CD14-positive monocyte (primary cell): ENCODE results near the gene FCER1A. TPM values are rescaled to one million over a fixed set of nuclear protein-coding genes. Genes with fewer than 3 reads are reported as not detected.

Source experiments
- DNase-seq, 3 donors: peaks; one replicate each; pipeline ENCODE4 v3.0.0-alpha.2; 2011 to 2022
- H2AFZ ChIP-seq: 2 replicates; pipeline ENCODE4 v1.6.0; 2012; ENCODE audit warnings: mild to moderate bottlenecking, low read depth, low read length, inconsistent platforms; ENCODE audit not compliant: insufficient read depth, poor library complexity, severe bottlenecking
- H3K27ac ChIP-seq, 2 donors: 1 replicate in 1 of 2; 2 replicates in 1 of 2; pipeline ENCODE4 v1.5.1; 2012 to 2013; ENCODE audit warnings: low read length in 2 of 2, control low read depth in 1 of 2, inconsistent platforms in 1 of 2, low read depth in 1 of 2, mild to moderate bottlenecking in 1 of 2
- H3K27me3 ChIP-seq, 2 donors: one replicate each; pipeline versions ENCODE4 v1.6.0 to v1.6.1; 2011 to 2013; ENCODE audit warnings: low read length in 2 of 2; ENCODE audit not compliant: control insufficient read depth in 2 of 2, insufficient read depth in 2 of 2
- H3K36me3 ChIP-seq, 2 donors: replicated peaks in 1 of 2; 1 replicate in 1 of 2; 2 replicates in 1 of 2; pipeline versions ENCODE4 v1.5.1 to v1.6.1; 2012 to 2013; ENCODE audit warnings: low read length in 2 of 2, control low read depth in 1 of 2, inconsistent platforms in 1 of 2, mild to moderate bottlenecking in 1 of 2; ENCODE audit not compliant: insufficient read depth in 2 of 2, control insufficient read depth in 1 of 2
- H3K4me1 ChIP-seq, 2 donors: 1 replicate in 1 of 2; 2 replicates in 1 of 2; pipeline versions ENCODE4 v1.5.1 to v1.6.1; 2012 to 2013; ENCODE audit warnings: low read length in 2 of 2, control low read depth in 1 of 2, inconsistent platforms in 1 of 2, mild to moderate bottlenecking in 1 of 2, moderate library complexity in 1 of 2; ENCODE audit not compliant: insufficient read depth in 2 of 2, control insufficient read depth in 1 of 2
- H3K4me2 ChIP-seq: replicated peaks from 2 replicates; pipeline ENCODE3; 2012; ENCODE audit warnings: low read length, moderate library complexity, mild to moderate bottlenecking; ENCODE audit not compliant: poor library complexity, severe bottlenecking; ENCODE audit errors: extremely low read depth
- H3K4me3 ChIP-seq, 3 experiments: fragments of 200-600 bp in 1 of 3; sonication (generic) in 1 of 3; replicated peaks in 1 of 3; 1 replicate in 2 of 3; 2 replicates in 1 of 3; pipeline ENCODE4 v1.5.1; 2011 to 2013; ENCODE audit warnings: low read length in 3 of 3, mild to moderate bottlenecking in 3 of 3, control low read depth in 2 of 3, low read depth in 2 of 3, inconsistent platforms in 1 of 3, moderate library complexity in 1 of 3
- H3K79me2 ChIP-seq: 2 replicates; pipeline ENCODE4 v1.6.0; 2012; ENCODE audit warnings: mild to moderate bottlenecking, control low read depth, inconsistent platforms, low read length, moderate library complexity; ENCODE audit not compliant: insufficient read depth
- H3K9ac ChIP-seq: 2 replicates; pipeline ENCODE4 v1.6.0; 2017; ENCODE audit warnings: low read length, mild to moderate bottlenecking; ENCODE audit not compliant: insufficient read depth, poor library complexity, severe bottlenecking
- H3K9me3 ChIP-seq, 2 donors: replicated peaks in 1 of 2; 1 replicate in 1 of 2; 2 replicates in 1 of 2; pipeline versions ENCODE4 v1.5.1 to v1.6.1; 2012 to 2013; ENCODE audit warnings: low read length in 2 of 2, control low read depth in 1 of 2; ENCODE audit not compliant: control insufficient read depth in 1 of 2, insufficient read depth in 1 of 2
- H4K20me1 ChIP-seq: 2 replicates; pipeline ENCODE4 v1.6.0; 2012; ENCODE audit warnings: mild to moderate bottlenecking, low read length, control low read depth, moderate library complexity; ENCODE audit not compliant: insufficient read depth
- H3K27ac Mint-ChIP-seq, 7 donors: one replicate each; pipeline ENCODE4 v1.8.0; 2020; ENCODE audit warnings: mild to moderate bottlenecking in 7 of 7, mixed read lengths in 7 of 7, moderate library complexity in 6 of 7, inconsistent platforms in 2 of 7
- H3K27me3 Mint-ChIP-seq, 3 donors: one replicate each; pipeline ENCODE4 v1.8.0; 2021 to 2022; ENCODE audit warnings: low read depth in 3 of 3, mild to moderate bottlenecking in 3 of 3, mixed read lengths in 3 of 3, moderate library complexity in 3 of 3, inconsistent platforms in 1 of 3
- H3K36me3 Mint-ChIP-seq, 2 donors: one replicate each; pipeline ENCODE4 v1.8.0; 2020; ENCODE audit warnings: mixed read lengths in 2 of 2, inconsistent platforms in 1 of 2, mild to moderate bottlenecking in 1 of 2
- H3K4me1 Mint-ChIP-seq: one replicate; pipeline ENCODE4 v1.8.0; 2020; ENCODE audit warnings: mild to moderate bottlenecking, mixed read lengths
- H3K4me3 Mint-ChIP-seq, 2 donors: one replicate each; pipeline ENCODE4 v1.8.0; 2020; ENCODE audit warnings: mild to moderate bottlenecking in 2 of 2, mixed read lengths in 2 of 2, moderate library complexity in 1 of 2
- H3K9me3 Mint-ChIP-seq, 7 donors: one replicate each; pipeline ENCODE4 v1.8.0; 2020 to 2022; ENCODE audit warnings: mixed read lengths in 7 of 7, mild to moderate bottlenecking in 6 of 7, moderate library complexity in 6 of 7, inconsistent platforms in 2 of 7
- WGBS: methylation state at CpG from one replicate; pipeline ENCODE4 v1.1.5; 2013; ENCODE audit warnings: missing lambda C conversion rate; ENCODE audit not compliant: insufficient coverage; 5-methylcytosine and 5-hydroxymethylcytosine counted together
- intact Hi-C, 2 donors: fragments of 100-400 bp; cut with micrococcal nuclease; formaldehyde crosslinking; loops; one replicate each; pipeline versions ENCODE4 v1.15.0 to v1.15.1; 2023
- polyA plus RNA-seq, 3 donors: library from polyadenylated mRNA; depleted of rRNA in 1 of 3; unstranded in 2 of 3; stranded (reverse) in 1 of 3; fragments of 300-500 nt in 2 of 3; fragments of >200 nt in 1 of 3; fragmentation: Illumina TruSeq in 2 of 3; gene quantifications; 1 replicate in 2 of 3; 2 replicates in 1 of 3; pipeline ENCODE4 v1.2.3, GENCODE V29; 2012 to 2021
- TF ChIP-seq, protein P1 (sequence below): fragments of 200-600 bp; IDR thresholded peaks from one replicate; pipeline ENCODE4 v1.8.0; 2022; ENCODE audit warnings: antibody characterized with exemption, mild to moderate bottlenecking

The FCER1A gene
- polyA plus RNA-seq, 3 donors = 8.4 to 29.6 (median 11.8) TPM

- Mint-ChIP-seq H3K4me1 (peaks cover 32% of the 10 kb centered on the region), H3K4me3 (no peak overlapping the region), H3K9me3 (no peaks in the 10 kb centered on the region), H3K27me3 (no peaks in the 10 kb centered on the region), H3K27ac (no peak overlapping the region), H3K36me3 (no peaks in the 10 kb centered on the region)
- H3K27me3 ChIP-seq = no peaks in the 10 kb centered on the region
- H3K36me3 ChIP-seq = no peaks in the 10 kb centered on the region
- intact Hi-C loops = no loop called here
- H2AFZ ChIP-seq = no peak overlapping the region
- WGBS = no CpG with 5 or more reads among the region's 5 CpGs
- H3K4me2 ChIP-seq = no peak overlapping the region
- H3K9me3 ChIP-seq = no peaks in the 10 kb centered on the region
- H3K79me2 ChIP-seq = no peaks in the 10 kb centered on the region
- no peak overlapping the region for H3K4me3 ChIP-seq
- H3K4me1 ChIP-seq = peaks cover 22 to 30% of the 10 kb centered on the region in 2 donors
- no peak overlapping the region for H3K9ac ChIP-seq
- H3K27ac ChIP-seq = no peak overlapping the region
- DNase-seq = no peak
- TF ChIP-seq, protein P1, sequence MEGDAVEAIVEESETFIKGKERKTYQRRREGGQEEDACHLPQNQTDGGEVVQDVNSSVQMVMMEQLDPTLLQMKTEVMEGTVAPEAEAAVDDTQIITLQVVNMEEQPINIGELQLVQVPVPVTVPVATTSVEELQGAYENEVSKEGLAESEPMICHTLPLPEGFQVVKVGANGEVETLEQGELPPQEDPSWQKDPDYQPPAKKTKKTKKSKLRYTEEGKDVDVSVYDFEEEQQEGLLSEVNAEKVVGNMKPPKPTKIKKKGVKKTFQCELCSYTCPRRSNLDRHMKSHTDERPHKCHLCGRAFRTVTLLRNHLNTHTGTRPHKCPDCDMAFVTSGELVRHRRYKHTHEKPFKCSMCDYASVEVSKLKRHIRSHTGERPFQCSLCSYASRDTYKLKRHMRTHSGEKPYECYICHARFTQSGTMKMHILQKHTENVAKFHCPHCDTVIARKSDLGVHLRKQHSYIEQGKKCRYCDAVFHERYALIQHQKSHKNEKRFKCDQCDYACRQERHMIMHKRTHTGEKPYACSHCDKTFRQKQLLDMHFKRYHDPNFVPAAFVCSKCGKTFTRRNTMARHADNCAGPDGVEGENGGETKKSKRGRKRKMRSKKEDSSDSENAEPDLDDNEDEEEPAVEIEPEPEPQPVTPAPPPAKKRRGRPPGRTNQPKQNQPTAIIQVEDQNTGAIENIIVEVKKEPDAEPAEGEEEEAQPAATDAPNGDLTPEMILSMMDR = no peak
- H4K20me1 ChIP-seq = no peaks in the 10 kb centered on the region
Measured at GRCh38 chr1:159279773-159280172, 22.4 kb upstream of the FCER1A start.

- H4K20me1 ChIP-seq = no peaks in the 10 kb centered on the region
- H3K27me3 ChIP-seq = no peaks in the 10 kb centered on the region
- H3K4me3 ChIP-seq = peak overlapping the region in 1 of 3 experiments; percentile 46
- Mint-ChIP-seq H3K4me3 (peak overlapping the region in 1 of 2 donors; percentile 67), H3K27me3 (no peaks in the 10 kb centered on the region), H3K9me3 (peaks cover 0 to 2% (median 0%) of the 10 kb centered on the region in 7 donors), H3K4me1 (peaks cover 24% of the 10 kb centered on the region), H3K27ac (peak overlapping the region in 4 of 7 donors; percentile 1 to 70 (median 32)), H3K36me3 (no peaks in the 10 kb centered on the region)
- H3K27ac ChIP-seq = peak overlapping the region in 1 of 2 donors; percentile 61
- TF ChIP-seq, protein P1 = no peak
- no peaks in the 10 kb centered on the region for H3K9me3 ChIP-seq
- no peaks in the 10 kb centered on the region for H3K79me2 ChIP-seq
- H3K4me1 ChIP-seq = peaks cover 16 to 23% of the 10 kb centered on the region in 2 donors
- peak in 2 of 3 donors; percentile 19 to 26 for DNase-seq
- peak overlapping the region; percentile 16 for H3K9ac ChIP-seq
- no peaks in the 10 kb centered on the region for H3K36me3 ChIP-seq
- no peak overlapping the region for H2AFZ ChIP-seq
- WGBS = no CpG with 5 or more reads among the region's 2 CpGs
- intact Hi-C loops = no loop called here
- peak overlapping the region; percentile 44 for H3K4me2 ChIP-seq
Measured at GRCh38 chr1:159282118-159282517, 20.0 kb upstream of the FCER1A start.
